GM19025 (cell line): ENCODE results near the gene NEDD4L.
"Not testable (repeated sequence)": the region's sequence is repeated elsewhere in the genome, so short reads cannot be mapped to it uniquely, and the experiment has no call there.

Experiments
- ATAC-seq: cut with Tn5 transposase; IDR thresholded peaks from one replicate; pipeline ENCODE4 v1.9.1; 2021; ENCODE audit warnings: mild to moderate bottlenecking, low read depth, moderate library complexity; ENCODE audit not compliant: unreplicated experiment

NEDD4L gene

DNA sequence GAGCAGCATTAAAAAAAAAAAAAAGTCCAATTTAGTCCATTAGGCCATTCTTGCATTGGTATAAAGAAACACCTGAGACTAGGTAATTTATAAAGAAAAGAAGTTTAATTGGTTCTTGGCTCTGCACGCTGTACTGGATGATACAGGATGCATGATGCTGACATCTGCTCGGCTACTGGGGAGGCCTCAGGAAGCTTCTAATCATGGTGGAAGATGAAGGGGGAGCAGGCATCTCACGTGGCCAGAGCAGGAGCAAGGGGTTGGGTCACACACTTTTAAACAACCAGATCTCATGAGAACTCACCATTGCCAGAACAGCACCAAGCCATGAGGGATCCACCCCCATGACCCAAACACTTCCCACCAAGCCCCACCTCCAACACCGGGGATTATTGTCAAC, 100.1 kb downstream of the NEDD4L start:
- no peak for ATAC-seq

DNA sequence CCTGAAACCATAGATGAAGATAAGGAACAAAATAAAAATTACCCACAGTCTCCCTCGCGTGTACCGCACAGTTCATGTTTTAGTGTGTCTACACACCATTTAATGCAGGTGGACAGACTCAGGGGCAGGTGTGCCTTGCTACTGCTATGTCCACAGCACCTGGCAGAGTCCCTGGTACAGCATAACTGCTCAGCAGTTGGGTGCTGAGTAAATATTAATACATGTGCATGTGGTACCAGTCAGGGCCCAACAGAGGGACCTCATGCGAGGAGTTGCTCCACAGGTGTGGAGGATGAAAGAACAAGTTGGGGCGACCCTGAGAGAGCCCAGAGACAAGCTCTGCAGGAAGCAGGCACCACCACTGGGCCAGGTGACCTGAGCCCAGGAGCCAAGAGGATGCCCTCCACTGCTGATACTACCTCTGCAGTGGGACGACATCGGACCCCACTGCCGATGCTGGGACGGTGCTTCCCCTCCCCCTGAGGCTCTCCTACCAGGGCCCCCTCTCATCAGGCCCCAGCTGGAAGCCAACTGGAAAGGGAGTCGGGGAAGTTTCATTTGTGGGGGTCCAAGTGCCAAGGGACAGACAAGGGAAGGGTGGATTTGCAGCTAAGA, 100.8 kb downstream of the NEDD4L start:
- no peak for ATAC-seq

- no peak for ATAC-seq
Measured at GRCh38 chr18:58146099-58146498, 102.1 kb downstream of the NEDD4L start.

- ATAC-seq: peak; percentile 67
Measured at GRCh38 chr18:58148954-58149471, 105.0 kb downstream of the NEDD4L start.

- no peak for ATAC-seq
Measured at GRCh38 chr18:58150772-58151171, 106.7 kb downstream of the NEDD4L start.

DNA sequence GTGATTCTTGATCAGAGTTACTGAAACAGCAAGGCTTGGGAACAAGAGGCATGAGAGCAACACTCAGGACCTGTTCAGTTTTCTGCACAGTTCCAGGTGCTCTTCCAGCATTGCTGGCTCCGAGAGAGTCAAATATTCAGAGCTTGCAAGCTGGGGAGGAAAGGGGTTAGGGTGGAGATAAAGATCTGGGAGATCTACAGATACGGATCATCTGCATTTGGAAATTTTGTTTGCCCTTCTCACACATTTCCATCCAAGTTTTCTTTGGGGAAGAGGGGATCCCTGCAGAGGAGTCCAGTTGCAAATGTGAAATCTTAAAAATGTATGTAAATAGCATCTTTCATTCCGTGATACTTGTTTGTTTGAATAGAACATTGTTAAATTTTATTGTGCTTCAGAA, 108.2 kb downstream of the NEDD4L start:
- ATAC-seq: no peak

DNA sequence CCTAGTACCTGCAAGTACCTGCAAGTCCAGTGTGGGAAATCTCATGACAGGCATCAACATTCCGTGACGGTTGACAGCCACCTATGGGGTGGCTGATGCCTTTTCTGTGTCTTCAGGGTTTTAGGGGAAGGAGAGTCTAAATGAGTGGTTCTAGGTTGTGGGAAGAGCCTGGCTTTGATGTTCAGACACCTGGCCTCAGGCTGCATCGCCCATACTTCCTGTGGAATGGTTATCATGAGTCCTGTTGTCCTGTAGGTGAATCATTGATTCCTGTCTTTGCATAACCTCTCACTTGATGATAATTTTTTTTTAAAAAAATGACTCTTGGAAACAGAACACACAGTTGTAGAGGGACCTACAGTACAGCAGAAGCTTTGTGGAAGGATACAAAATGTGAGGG, 108.9 kb downstream of the NEDD4L start:
- no peak for ATAC-seq

DNA sequence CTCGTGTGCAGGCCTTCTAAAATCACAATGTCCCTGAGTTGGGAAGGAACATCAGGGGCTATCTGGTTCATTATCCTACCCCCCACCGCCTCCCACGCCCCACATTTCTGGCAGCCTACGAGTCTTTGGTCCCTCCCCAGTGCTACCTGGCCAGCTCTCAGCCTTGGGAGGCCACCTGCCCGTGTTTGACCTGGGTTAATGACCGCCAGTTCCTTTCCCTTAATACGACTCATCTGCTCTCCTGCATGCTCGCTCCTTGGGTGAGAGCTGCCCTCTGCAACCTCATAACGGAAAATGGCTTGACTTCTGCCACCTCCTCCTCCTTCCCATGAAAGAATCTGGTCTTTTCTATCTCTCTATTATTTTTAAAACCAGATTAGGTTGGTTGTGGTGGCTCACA, 112.5 kb downstream of the NEDD4L start:
- ATAC-seq: no peak

DNA sequence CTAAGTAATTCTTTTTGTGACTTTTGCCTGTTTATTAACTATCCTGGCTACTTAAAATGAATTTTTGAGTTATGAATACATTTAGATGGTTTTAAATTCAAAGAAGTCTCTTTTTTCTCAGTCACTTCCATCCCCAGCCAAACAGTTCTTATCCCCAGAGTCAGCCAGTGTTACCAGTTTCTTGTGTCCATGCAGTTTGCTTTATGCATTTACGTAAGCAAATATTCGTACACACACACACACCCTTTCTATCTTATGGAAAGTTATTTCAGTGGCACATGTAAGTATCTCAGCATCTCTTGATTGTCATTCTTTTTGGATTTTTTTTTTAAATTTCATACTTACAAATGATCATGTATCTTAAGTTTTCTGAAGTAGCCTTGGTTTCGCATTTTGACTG, 113.2 kb downstream of the NEDD4L start:
- ATAC-seq: no peak

DNA sequence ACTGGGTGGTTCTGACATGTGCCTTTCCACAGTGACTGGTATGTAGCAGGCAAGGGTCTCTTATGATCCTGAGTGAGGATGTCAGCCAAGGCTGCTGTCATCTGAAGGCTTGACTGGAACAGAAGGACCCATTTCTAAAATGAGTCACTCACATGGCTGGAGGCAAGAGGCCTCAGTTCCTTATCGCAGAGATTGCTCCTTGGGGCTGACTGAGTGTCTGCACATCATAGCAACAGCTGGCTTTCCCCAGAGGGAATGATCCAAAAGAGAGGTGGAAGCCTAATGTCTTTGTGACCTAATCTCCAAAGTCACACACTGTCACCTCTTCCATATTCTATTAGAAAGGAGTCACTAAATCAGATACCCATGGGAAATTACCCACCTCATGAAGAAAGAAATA, 114.0 kb downstream of the NEDD4L start:
- no peak for ATAC-seq

GRCh38 chr18:58158459-58158858, 114.4 kb downstream of the NEDD4L start:
- ATAC-seq: no peak

DNA sequence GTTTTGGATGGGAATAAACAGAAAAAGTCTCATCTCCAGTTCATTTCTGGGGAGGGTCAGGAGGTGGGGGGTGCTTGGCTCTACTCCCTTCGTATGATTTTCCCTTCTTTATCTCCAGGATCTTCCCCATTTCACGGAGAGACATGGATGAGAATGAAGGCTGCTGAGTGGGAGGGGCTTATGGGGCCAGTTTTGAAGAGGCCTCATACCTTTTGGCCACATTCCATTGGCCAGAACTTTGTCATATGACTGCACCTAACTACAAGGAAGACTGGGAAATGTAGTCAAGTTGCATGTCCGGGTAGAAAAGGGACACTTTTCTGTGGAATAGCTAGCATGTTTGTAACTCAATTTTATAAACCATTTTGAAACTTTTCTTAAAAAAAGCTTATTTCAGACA, 117.6 kb downstream of the NEDD4L start:
- no peak for ATAC-seq

- no peak for ATAC-seq
Measured at GRCh38 chr18:58162127-58162526, 118.1 kb downstream of the NEDD4L start.

- no peak for ATAC-seq
Measured at GRCh38 chr18:58163004-58163590, 119.1 kb downstream of the NEDD4L start.

GRCh38 chr18:58166278-58166844, 122.3 kb downstream of the NEDD4L start:
- ATAC-seq: no peak

DNA sequence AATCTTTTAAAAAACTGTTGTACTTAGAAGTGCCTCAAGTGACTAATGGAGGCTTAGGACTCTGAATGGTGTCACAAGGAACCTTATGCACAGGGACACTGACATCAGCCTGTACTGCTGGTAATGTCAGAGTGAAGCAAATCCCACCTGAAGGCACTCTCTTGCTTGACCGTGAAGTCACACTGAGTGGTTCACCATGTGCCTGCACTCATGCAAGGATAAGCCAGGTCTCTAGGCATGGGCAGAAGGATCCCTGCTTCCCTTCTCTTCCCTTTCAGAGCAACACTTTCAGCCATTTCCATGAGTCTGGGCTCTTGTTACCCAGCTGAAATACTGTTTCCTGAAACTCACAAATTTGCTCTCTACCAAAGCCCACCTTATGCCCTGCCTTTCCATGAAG, 123.0 kb downstream of the NEDD4L start:
- no peak for ATAC-seq

DNA sequence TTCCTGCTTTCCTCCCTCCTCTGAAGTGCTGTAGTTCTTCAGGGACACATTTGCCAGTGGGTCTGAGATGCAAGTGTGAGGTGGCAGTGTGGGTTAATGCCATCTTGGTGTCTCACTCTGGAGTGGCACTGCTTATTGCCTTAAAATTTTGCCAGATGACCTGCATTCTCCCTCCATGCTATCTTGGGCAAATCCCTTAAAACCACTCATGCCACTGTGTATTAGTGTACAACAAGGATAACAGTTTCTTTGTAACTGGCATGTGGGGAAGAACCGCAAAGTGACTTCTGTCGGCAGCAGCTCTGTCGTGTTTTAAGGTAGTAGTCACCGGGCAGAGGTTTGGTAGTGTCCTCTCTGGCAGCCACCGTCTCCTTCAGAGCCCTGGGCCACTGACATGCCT, 124.2 kb downstream of the NEDD4L start:
- no peak for ATAC-seq

DNA sequence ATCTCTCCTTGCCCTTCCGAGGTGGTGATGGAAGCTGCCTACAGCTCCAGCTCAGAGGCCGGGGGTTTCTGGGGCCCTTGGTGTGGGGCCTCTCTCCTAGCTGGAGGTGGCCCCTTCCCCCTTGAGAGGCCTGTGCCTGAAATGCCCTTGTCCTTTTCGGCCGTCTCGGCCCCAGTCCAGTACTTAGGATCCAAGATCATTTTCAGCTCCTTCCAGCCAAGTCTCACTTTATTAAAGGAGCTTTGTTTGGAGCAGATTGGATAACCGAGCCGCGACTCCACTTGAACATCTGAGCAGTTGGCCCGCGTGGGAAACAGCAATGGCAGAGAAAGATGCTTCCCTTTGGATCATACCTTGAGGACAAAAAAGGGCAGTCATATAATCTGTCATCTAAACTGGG, 125.0 kb downstream of the NEDD4L start:
- no peak for ATAC-seq

GRCh38 chr18:58169472-58169871, 125.4 kb downstream of the NEDD4L start:
- no peak for ATAC-seq

DNA sequence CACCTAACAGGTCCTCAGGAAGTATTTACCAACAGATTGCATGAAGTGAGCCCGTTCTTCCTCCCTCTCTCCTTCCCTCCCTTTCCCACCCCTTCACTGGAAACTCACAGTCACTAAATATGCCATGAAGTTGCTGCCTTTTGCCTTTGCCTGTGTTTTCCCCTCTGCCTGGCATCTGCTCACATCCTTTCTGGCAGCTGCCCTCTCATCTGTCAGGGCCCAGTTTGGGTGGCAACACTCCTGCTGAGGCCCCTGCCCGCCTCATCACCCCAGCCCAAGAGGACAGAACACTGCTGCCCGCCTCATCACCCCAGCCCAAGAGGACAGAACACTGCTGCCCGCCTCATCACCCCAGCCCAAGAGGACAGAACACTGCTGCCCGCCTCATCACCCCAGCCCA, 126.0 kb downstream of the NEDD4L start:
- not testable (repeated sequence) for ATAC-seq

- no peak for ATAC-seq
Measured at GRCh38 chr18:58172031-58172430, 128.0 kb downstream of the NEDD4L start.

- ATAC-seq: no peak
Measured at GRCh38 chr18:58174285-58174684, 130.3 kb downstream of the NEDD4L start.
